Neutrophil (primary cell): Measurements from ENCODE around the gene RAB44.

ENCODE experiments used
- H3K27ac ChIP-seq: fragments of 200-600 bp; sonication (generic); 2 replicates; pipeline ENCODE4 v1.5.1; 2016; ENCODE audit warnings: mild to moderate bottlenecking, moderate library complexity
- H3K27me3 ChIP-seq: fragments of 200-600 bp; sonication (generic); 2 replicates; pipeline ENCODE4 v1.6.0; 2016; ENCODE audit warnings: mild to moderate bottlenecking
- H3K36me3 ChIP-seq: fragments of 200-600 bp; sonication (generic); 2 replicates; pipeline ENCODE4 v1.5.1; 2017
- H3K4me1 ChIP-seq, 2 experiments: fragments of 200-600 bp in 1 of 2; sonication (generic) in 1 of 2; 1 replicate in 1 of 2; 2 replicates in 1 of 2; pipeline versions ENCODE4 v1.5.1 to v1.6.1; 2013 to 2016; ENCODE audit warnings: low read depth in 1 of 2, low read length in 1 of 2, mild to moderate bottlenecking in 1 of 2, moderate library complexity in 1 of 2; ENCODE audit not compliant: control insufficient read depth in 1 of 2, insufficient read depth in 1 of 2
- H3K4me3 ChIP-seq, 2 experiments: fragments of 200-600 bp in 1 of 2; sonication (generic) in 1 of 2; 1 replicate in 1 of 2; 2 replicates in 1 of 2; pipeline ENCODE4 v1.5.1; 2013 to 2016; ENCODE audit warnings: low read depth in 1 of 2, low read length in 1 of 2, mild to moderate bottlenecking in 1 of 2, moderate library complexity in 1 of 2
- H3K9me3 ChIP-seq: fragments of 200-600 bp; sonication (generic); 2 replicates; pipeline ENCODE4 v1.5.1; 2016
- TF ChIP-seq, protein P1 (sequence below): fragments of 200-600 bp; sonication (generic); IDR thresholded peaks from 2 replicates; pipeline ENCODE4 v1.5.1; 2016; ENCODE audit warnings: antibody characterized with exemption

The RAB44 gene

DNA sequence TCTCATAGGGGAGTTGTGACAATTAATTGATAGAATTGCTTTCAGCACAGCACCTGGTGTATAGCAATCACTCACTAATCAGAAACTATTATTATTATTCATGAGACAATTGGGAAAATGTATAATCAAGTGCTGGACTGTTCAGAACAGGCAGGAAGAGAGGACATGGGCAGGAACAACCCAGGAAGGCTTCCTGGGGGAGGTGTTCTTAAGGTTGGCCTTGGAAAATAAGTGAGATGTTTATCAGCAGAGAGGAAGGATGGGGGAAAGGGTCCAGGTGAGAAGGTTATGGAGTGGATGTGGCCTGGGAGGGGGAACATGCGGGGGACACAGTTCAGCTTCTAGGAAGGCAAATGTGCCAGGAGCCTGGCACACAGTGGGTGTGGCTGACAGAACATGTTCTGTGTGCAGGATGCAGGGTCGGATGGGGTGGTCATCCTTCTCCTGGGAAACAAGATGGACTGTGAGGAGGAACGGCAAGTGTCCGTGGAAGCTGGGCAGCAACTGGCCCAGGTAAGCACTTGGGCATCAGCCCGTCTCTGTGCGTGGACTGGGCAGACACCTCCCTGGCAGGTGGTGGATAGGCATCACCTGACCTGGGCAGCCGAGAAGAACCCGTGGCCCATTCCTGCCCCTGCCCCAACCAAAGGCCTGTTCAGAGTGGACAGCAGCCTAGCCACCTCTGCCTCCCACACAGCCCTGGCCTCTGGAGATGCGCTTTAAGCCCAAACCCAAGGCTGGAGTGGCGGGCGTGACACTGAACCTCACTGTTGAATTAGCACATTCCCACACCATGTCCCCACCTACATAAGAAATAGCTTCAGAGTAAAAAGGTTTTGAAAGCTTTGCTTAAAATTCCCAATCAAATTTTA is 30.9 kb downstream of the RAB44 start:
- peaks cover 12 to 16% of the 10 kb centered on the region in 2 experiments for H3K4me1 ChIP-seq
- H3K27ac ChIP-seq = peak overlapping the region; percentile 63
- H3K9me3 ChIP-seq = no peaks in the 10 kb centered on the region
- TF ChIP-seq, protein P1, sequence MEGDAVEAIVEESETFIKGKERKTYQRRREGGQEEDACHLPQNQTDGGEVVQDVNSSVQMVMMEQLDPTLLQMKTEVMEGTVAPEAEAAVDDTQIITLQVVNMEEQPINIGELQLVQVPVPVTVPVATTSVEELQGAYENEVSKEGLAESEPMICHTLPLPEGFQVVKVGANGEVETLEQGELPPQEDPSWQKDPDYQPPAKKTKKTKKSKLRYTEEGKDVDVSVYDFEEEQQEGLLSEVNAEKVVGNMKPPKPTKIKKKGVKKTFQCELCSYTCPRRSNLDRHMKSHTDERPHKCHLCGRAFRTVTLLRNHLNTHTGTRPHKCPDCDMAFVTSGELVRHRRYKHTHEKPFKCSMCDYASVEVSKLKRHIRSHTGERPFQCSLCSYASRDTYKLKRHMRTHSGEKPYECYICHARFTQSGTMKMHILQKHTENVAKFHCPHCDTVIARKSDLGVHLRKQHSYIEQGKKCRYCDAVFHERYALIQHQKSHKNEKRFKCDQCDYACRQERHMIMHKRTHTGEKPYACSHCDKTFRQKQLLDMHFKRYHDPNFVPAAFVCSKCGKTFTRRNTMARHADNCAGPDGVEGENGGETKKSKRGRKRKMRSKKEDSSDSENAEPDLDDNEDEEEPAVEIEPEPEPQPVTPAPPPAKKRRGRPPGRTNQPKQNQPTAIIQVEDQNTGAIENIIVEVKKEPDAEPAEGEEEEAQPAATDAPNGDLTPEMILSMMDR = no peak
- H3K36me3 ChIP-seq = peaks cover 68% of the 10 kb centered on the region
- H3K4me3 ChIP-seq = no peak overlapping the region
- no peaks in the 10 kb centered on the region for H3K27me3 ChIP-seq

DNA sequence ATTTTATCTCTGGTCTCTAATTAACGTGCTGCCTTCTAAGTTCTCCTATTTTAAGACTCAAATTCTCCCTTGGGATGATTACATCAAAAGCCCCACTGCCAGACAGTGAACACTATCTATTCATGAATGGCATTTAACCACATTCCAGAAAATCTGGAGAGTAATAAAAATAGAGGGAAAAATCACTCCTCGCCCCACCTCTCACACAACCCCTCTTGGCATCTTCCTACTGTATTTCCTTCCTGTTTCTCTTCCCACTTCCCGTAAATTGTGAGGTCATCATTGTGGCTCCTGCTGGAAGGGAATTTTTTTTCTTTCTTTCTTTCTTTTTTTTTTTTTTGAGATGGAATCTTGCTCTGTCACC is 31.5 kb downstream of the RAB44 start:
- Histone ChIP-seq H3K27me3 (no peaks in the 10 kb centered on the region), H3K9me3 (no peaks in the 10 kb centered on the region), H3K36me3 (peaks cover 68% of the 10 kb centered on the region), H3K4me1 (peaks cover 12 to 16% of the 10 kb centered on the region in 2 experiments), H3K4me3 (no peak overlapping the region), H3K27ac (no peak overlapping the region)
- TF ChIP-seq, protein P1 = no peak

DNA sequence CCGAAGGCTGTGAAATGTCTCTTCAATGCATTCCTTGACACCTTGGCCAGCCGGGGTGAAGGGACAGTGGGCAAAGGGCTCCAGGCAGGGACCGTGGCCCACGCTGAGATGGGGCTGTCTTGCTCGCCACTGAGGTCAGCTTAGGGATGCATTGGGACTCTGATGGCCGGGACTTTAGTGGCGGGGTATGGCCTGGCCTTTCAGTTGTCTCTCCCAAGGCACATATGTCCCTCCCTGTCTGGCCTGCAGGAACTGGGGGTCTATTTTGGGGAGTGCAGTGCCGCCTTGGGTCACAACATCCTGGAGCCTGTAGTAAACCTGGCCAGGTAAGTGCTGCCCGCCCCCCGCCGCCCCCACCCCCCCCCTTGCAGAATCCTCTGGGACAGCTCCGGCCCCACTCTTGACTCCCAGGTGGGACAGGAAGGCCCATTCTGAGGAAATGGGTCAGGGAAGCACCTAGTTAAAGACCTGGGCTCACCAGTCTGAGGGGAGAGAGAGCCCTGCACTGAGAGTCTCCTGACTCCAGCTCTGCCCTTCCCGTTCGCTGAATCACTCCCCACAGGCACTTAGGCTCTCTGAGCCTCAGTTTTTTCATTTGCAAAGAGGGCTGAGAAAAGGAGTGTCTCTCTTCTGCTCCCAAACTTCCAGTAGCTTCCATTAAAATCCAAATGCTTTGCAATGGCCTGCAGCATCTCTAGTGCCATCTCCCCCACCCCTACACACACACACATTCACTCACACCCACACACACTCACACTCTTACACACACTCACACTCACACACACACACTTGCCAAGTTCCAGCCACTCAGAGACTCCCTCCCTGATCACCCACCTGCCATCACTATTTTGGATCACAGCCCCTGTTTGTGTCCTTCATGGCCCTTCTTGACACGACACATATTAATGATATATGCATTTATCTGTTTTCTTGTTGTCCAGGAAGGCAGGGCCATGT is 33.1 kb downstream of the RAB44 start:
- peaks cover 27 to 30% of the 10 kb centered on the region in 2 experiments for H3K4me1 ChIP-seq
- no peaks in the 10 kb centered on the region for H3K9me3 ChIP-seq
- no peaks in the 10 kb centered on the region for H3K27me3 ChIP-seq
- H3K36me3 ChIP-seq = peaks cover 52% of the 10 kb centered on the region
- H3K4me3 ChIP-seq = no peak overlapping the region
- H3K27ac ChIP-seq = no peak overlapping the region
- TF ChIP-seq, protein P1 = no peak

DNA sequence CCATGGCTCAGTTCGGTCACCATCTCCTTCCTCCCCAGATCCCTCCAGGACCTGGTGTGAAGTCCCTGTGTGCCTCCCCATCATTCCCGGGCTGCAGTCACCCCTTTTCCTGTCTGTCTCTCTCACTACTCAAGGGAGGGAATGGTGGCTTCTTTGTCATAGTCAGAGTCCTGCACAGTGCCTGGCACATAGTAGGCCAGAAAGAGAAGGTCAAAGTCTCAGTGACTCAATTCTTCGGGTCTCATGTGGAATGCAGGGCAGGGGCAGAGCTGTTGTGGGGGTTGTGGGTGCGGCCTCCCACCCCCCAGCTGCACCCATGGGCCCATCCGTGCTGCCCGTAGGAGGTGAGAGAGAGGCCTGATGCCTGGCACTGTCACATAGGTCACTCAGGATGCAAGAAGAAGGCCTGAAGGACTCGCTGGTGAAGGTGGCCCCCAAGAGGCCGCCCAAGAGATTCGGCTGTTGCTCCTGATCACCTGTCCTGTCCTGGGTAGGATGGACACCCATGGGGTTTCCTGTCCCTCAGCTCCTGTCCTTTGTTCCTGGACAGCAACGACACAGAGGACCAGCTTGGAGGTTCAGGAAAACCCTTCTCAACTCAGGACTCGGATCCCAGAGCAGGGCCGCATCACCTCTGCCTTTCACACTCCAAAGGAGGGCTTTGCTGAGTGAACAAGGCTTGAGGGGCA is 34.1 kb downstream of the RAB44 start:
- Histone ChIP-seq H3K4me1 (peaks cover 28 to 30% of the 10 kb centered on the region in 2 experiments), H3K4me3 (no peak overlapping the region)

More for the DNA sequence above, 34.1 kb downstream of the RAB44 start:
- Histone ChIP-seq H3K27me3 (no peaks in the 10 kb centered on the region), H3K9me3 (no peaks in the 10 kb centered on the region), H3K36me3 (peaks cover 50% of the 10 kb centered on the region), H3K27ac (no peak overlapping the region)
- TF ChIP-seq, protein P1 = no peak
